Measurements from ENCODE around the gene CUL1. TPM values are rescaled to one million over a fixed set of nuclear protein-coding genes. Genes with fewer than 3 reads are reported as not detected.

The CUL1 gene
- polyA plus RNA-seq, 3 donors = 59.9 to 61.3 (median 60.9) TPM

GRCh38 chr7:148750442-148751355, 52.0 kb downstream of the CUL1 start:
- no peak for DNase-seq (ENCODE audit: low read depth in 3 of 3, low spot score in 2 of 3)

DNA sequence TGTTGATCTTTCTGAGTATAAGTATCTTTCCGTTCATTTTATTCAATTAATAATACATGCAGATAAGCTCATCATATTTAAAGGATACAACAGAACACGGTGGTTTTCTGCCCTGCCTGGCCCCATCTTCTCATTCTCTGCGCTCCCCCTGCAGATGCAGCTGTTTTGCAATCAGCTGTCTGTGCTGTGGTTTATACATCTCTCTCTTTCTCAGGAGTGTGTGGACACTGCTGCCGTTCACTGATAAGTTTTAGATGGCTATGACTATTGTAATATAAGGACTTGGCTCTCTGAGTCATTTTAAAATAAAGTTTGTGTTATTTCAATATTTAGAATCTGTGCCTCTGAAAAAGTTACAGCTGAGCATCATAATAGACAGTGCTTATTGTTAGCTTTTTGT, 54.5 kb downstream of the CUL1 start:
- DNase-seq (ENCODE audit: low read depth in 3 of 3, low spot score in 2 of 3) = no peak

DNA sequence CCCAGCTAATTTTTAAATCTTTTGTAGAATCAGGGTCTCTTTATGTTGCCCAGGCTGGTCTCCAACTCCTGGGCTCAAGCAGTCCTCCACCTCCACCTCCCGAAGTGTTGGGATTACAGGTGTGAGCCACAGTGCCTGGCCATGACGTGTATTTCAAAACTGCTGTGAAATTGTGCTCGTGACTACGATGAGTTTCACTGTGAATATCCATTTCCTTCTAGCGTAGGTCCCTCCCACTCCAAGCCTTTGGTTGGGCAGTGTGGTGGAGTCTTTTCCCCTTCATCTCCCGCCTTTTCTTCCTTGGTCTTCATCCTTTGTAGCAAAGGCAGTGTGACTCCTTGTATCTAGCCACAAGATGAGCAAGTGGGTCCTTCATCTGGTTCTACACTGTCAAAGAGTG, 56.2 kb downstream of the CUL1 start:
- no peak for DNase-seq (ENCODE audit: low read depth in 3 of 3, low spot score in 2 of 3)

GRCh38 chr7:148761499-148762278, 63.0 kb downstream of the CUL1 start:
- DNase-seq (ENCODE audit: low read depth in 3 of 3, low spot score in 2 of 3) = no peak

- no peak for DNase-seq (ENCODE audit: low read depth in 3 of 3, low spot score in 2 of 3)
These were observed 64.9 kb downstream of the CUL1 start for GRCh38 chr7:148763622-148764021.

GRCh38 chr7:148770004-148770403, 71.3 kb downstream of the CUL1 start:
- no peak for DNase-seq (ENCODE audit: low read depth in 3 of 3, low spot score in 2 of 3)

GRCh38 chr7:148772297-148773089, 73.8 kb downstream of the CUL1 start:
- DNase-seq (ENCODE audit: low read depth in 3 of 3, low spot score in 2 of 3) = no peak

DNA sequence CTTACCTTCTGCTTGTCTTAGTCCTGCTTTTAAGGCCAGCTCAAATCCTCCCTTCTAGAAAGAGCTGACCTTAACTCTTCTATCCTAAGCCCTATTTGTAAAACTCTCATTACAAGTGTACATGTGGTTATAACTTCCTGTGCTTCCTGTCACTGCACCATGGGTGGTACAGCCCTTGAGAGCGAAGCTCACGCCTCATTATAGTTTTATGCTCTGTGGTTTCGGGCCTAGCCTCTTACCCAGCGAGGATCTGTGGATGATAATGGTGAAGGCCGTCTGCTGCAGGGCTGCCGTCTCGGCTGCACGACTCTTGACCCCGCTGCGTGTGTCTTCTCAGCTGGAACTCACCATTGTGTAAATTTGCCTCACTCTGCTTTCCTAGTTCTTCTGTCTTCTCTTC, 74.6 kb downstream of the CUL1 start:
- no peak for DNase-seq (ENCODE audit: low read depth in 3 of 3, low spot score in 2 of 3)

- no peak for DNase-seq (ENCODE audit: low read depth in 3 of 3, low spot score in 2 of 3)
These were observed 75.8 kb downstream of the CUL1 start for GRCh38 chr7:148774471-148774870.

DNA sequence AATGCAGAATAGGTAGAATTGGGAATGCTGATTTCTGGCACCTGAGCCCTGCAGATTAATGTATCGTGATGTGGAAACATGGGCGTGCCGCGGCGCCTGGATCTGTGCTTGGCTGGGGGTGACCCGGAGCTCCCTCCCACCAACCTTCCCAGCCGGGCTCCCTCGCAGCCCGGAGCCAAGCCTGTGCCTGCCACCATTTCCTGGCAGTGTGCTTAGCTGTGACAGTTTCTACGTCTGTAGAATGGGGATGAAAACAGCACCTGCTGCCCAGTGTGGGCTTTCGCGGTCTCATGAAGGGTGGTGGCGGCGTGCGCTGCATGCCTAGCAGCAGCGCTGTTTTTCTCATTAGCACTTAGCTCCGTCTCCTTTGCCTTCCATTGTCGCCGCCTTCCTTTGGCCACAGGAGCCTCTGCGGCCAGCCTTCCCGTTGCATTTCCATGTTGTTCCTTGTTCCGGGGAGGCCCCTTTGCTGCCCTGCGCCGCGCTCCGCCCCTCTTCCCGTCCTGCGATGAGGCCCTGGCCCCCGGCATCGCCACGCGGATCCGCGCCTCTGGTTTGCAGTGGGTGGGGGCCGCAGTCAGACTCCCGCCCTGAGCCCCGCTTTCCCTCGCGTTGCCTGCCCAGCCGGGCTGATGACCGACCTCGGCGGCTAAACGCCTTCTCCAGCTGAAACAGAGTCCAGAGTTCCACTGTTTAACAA, 84.2 kb downstream of the CUL1 start:
- no peak for DNase-seq (ENCODE audit: low read depth in 3 of 3, low spot score in 2 of 3)

DNA sequence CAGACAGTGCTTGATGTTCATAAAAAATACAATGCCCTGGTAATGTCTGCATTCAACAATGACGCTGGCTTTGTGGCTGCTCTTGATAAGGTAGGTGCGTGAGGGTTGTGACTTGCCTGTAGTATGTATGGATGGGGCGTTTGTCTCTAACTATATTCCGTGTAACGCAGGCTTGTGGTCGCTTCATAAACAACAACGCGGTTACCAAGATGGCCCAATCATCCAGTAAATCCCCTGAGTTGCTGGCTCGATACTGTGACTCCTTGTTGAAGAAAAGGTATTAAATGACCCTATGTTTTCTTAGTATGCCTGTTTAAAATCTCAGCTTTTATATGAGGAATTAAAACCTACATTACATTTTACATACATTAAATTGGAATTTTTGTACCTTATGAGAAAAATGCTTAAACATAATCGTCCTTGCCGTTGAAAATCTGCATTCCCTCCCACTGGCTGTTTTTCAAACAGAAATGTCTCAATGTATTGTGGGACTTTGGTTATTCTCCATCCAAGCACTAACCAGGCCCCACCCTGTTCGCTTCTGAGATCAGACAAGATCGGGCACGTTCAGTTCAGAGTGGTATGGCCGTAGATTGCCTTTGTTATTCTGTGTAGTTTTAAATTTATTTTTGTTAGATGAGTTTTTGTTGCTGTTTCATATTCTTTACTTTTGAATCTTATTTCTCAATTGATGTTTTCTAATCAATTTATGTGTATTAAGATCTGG, 85.3 kb downstream of the CUL1 start:
- DNase-seq (ENCODE audit: low read depth in 3 of 3, low spot score in 2 of 3) = no peak

GRCh38 chr7:148787571-148788295, 89.0 kb downstream of the CUL1 start:
- DNase-seq (ENCODE audit: low read depth in 3 of 3, low spot score in 2 of 3) = no peak

DNA sequence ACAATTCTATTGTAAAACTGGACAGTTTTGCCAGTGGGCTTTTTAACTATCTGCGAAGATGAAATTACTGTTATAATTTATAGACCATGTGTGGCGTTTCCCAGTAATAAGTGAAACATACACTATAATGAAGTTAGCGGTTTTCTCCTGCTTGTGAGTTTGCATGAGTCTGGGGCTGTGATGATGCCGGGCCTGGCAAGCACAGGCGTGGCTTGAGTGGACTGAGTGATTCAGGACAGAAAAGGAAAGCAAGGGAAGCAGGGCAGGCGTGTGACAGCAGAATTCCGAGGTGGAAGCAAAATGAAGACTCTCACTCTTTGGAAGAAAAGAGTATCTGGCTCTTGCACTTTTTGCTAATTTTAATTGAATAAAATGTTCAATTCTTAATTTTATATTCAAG, 90.5 kb downstream of the CUL1 start:
- DNase-seq (ENCODE audit: low read depth in 3 of 3, low spot score in 2 of 3) = no peak

DNA sequence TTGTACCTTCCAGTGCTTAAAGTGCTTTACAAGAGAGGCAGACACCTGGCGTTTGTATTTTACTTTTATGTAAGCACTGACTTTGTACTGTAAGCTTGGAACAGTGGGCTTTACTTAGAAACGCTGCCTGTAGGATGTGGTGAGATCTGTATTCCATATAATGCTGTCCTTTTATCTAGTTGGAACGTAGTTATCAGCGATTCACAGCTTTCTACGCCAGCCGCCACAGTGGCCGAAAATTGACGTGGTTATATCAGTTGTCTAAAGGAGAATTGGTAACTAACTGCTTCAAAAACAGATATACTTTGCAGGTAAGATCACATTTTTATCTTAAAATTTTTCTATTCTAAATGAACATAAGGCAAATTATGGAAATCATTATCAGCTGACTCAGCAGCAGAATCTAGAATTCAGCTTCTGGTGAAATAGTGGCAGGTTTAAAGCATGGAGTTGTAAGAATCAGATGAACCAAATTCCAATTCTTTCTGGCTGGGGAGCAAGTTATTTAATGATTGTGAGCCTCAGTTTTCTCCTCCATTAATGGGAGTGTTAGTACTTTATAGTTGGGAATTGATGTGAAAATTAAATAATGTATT, 91.5 kb downstream of the CUL1 start:
- DNase-seq (ENCODE audit: low read depth in 3 of 3, low spot score in 2 of 3) = no peak

DNA sequence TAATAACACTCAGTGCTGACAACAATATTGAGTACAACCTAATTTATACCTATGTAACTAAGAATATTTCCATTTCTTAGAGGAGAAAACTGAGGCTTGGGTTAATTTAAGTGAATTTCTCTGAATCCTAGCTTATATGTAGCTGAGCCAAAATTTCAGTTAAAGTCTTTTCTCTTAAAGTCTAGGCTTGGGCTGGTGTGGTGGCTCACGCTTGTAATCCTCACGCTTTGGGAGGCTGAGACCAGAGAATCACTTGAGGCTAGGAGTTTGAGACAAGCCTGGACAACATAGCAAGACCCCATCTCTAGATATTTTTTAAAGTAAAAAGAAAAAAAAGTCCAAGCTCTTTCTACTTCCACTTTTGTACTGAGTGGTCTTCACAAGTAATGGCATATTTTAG, 92.1 kb downstream of the CUL1 start:
- no peak for DNase-seq (ENCODE audit: low read depth in 3 of 3, low spot score in 2 of 3)

GRCh38 chr7:148791546-148791945, 92.8 kb downstream of the CUL1 start:
- DNase-seq (ENCODE audit: low read depth in 3 of 3, low spot score in 2 of 3) = no peak

GRCh38 chr7:148793590-148793989, 94.9 kb downstream of the CUL1 start:
- DNase-seq (ENCODE audit: low read depth in 3 of 3, low spot score in 2 of 3) = no peak

GRCh38 chr7:148794476-148794875, 95.8 kb downstream of the CUL1 start:
- no peak for DNase-seq (ENCODE audit: low read depth in 3 of 3, low spot score in 2 of 3)

- DNase-seq (ENCODE audit: low read depth in 3 of 3, low spot score in 2 of 3) = no peak
These were observed 98.1 kb downstream of the CUL1 start for GRCh38 chr7:148796841-148797240.
